Sigmoid colon (tissue), 3 donors: ENCODE measurements around the gene TLE6.

Source experiments
- CTCF ChIP-seq, 4 experiments: fragments of 450-650 bp in 3 of 4; fragments of 200-600 bp in 1 of 4; IDR thresholded peaks; one replicate each; pipeline ENCODE4 v1.5.1; 2016 to 2019; ENCODE audit warnings: antibody characterized with exemption in 4 of 4, mild to moderate bottlenecking in 3 of 4, moderate library complexity in 2 of 4
- POLR2A ChIP-seq, 2 donors: fragments of 450-650 bp; IDR thresholded peaks; one replicate each; pipeline ENCODE4 v1.6.1; 2016; ENCODE audit warnings: antibody characterized with exemption in 2 of 2, mild to moderate bottlenecking in 2 of 2, moderate library complexity in 2 of 2

DNA sequence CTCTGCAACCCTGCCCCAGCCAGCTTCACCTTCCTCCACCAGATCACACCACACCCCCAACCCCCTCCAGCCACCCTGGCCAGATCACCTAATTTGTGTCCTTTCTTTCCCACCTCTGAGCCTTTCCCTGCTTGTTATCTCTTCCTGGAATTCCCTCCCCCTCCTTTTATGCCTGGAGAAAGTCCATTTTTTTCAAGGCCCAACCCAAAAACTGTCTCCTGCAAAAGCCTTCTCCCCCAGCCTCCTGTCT is 57.0 kb downstream of the TLE6 start:
- TF ChIP-seq CTCF (IDR thresholded peaks at IDR 0.05) (no peak), POLR2A (IDR thresholded peaks at IDR 0.05) (no peak)
